Breast epithelium (tissue), 3 donors: ENCODE results near the gene BRINP1.

Source experiments
- POLR2A ChIP-seq: fragments of 450-650 bp; IDR thresholded peaks from one replicate; pipeline ENCODE4 v1.6.1; 2016; ENCODE audit warnings: antibody characterized with exemption, mild to moderate bottlenecking, moderate library complexity
- POLR2AphosphoS5 ChIP-seq, 3 donors: sonication (generic); formaldehyde crosslinking; IDR thresholded peaks; one replicate each; pipeline ENCODE4 v1.6.1; 2017; ENCODE audit warnings: antibody characterized with exemption in 3 of 3
- TF ChIP-seq, protein P1 (sequence below), 3 donors: fragments of 450-650 bp; IDR thresholded peaks; one replicate each; pipeline ENCODE4 v1.5.1; 2016 to 2017; ENCODE audit warnings: antibody characterized with exemption in 3 of 3, mild to moderate bottlenecking in 3 of 3, moderate library complexity in 3 of 3

GRCh38 chr9:119224431-119224830 lies 144.8 kb downstream of the BRINP1 start:
- TF ChIP-seq, protein P1, sequence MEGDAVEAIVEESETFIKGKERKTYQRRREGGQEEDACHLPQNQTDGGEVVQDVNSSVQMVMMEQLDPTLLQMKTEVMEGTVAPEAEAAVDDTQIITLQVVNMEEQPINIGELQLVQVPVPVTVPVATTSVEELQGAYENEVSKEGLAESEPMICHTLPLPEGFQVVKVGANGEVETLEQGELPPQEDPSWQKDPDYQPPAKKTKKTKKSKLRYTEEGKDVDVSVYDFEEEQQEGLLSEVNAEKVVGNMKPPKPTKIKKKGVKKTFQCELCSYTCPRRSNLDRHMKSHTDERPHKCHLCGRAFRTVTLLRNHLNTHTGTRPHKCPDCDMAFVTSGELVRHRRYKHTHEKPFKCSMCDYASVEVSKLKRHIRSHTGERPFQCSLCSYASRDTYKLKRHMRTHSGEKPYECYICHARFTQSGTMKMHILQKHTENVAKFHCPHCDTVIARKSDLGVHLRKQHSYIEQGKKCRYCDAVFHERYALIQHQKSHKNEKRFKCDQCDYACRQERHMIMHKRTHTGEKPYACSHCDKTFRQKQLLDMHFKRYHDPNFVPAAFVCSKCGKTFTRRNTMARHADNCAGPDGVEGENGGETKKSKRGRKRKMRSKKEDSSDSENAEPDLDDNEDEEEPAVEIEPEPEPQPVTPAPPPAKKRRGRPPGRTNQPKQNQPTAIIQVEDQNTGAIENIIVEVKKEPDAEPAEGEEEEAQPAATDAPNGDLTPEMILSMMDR (IDR thresholded peaks at IDR 0.05) = no peak
- no peak for TF ChIP-seq POLR2AphosphoS5 (IDR thresholded peaks at IDR 0.05)
- TF ChIP-seq POLR2A = no peak
